HL-60/S4 treated with phorbol 12-myristate 13-acetate at 8.2 ng/mL for 4 days and 3 days (cell line): ENCODE results near the gene ADGRF1.

Experiments used
- in situ Hi-C: fragments of 300-500 bp; cut with MboI; formaldehyde crosslinking; loops from 2 replicates; pipeline ENCODE4 v1.15.0; 2022; ENCODE audit warnings: low sequenced_read_pairs

The ADGRF1 gene

GRCh38 chr6:46985943-46986342 is 56.2 kb downstream of the ADGRF1 start:
- in situ Hi-C loops = no loop called here

- in situ Hi-C loops = no loop called here
Observed at GRCh38 chr6:46983007-46983411, 59.1 kb downstream of the ADGRF1 start.

DNA sequence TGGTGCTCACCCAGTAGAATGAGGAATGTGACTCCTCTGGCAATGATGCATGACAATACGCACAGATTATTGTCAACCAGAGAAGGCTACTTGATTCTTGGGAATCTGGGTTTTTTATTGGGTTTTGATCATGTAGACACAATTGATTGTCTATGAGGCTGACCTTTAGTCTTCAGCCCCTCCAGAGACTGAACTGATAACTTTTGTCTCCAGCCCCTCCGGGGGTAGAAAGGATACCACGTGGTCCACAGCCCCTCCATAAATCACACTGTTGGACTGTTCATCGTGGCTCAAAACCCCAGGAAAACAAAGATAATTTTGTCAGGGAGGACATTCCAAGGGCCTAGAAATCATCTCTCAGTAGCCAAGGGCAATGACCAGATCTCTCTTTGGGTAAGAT is 62.9 kb downstream of the ADGRF1 start:
- in situ Hi-C loops = no loop called here

- in situ Hi-C loops = no loop called here
Observed at GRCh38 chr6:46974786-46975185, 67.3 kb downstream of the ADGRF1 start.

DNA sequence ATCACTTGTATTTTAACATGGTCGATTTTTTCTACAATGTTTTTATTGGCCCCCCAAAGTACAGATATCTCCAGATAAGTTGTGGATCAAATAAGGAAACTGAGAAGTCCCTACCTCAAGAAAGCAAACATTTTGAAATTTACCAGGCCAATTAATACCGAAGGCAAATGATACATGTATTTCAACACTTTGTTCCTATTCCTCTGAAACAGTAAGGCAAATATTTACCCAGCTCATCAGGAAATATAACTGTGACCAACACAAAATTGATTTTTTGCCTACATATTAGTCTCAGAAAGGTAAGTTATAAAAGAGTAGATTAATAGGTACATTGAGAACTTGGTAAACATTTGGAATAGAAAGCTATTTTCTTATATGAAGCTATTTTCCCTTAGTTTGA is 69.1 kb downstream of the ADGRF1 start:
- in situ Hi-C loops = no loop called here

- in situ Hi-C loops = no loop called here
Observed at GRCh38 chr6:46972531-46972930, 69.6 kb downstream of the ADGRF1 start.

- in situ Hi-C loops = no loop called here
Observed at GRCh38 chr6:46969206-46969605, 72.9 kb downstream of the ADGRF1 start.

GRCh38 chr6:46967826-46968349 is 74.2 kb downstream of the ADGRF1 start:
- in situ Hi-C loops = no loop called here

DNA sequence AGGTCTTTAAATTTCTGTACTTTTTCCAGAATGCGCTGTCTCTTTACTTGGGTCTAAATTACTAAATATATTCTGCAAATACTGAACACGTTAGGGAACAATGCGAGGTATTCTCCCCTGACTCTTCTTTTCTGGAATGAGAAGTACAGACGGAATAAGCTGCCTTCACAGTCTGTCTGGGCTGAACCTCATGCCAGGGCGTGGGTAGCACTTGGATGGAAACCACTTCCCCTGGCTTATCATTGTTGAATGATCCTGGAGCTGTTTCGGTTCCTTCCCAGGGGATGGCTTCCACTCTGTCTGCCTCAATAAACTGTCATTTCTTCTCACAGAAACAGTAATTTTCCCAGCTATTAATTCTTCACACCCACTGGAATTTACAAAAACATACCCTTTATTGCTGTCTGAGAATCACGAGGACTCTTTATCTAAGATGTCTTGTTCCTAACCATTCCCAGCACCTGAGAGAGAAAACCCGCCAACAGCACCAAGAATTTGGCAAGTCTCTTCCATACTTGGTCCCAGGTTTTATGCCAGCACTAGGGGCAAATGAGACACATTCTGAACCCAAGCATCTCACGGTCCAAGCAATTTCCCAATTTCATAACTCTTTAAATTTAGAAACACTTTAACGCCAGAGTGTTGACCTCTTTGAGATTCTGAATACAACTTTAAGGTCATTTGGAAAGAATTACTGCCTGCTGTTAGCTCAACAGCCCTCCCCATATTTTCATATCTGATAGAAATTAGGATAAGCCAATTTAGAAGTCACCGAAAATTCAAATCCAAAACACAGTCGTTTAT is 77.2 kb downstream of the ADGRF1 start:
- in situ Hi-C loops = no loop called here

- in situ Hi-C loops = no loop called here
Observed at GRCh38 chr6:46963626-46964025, 78.5 kb downstream of the ADGRF1 start.

DNA sequence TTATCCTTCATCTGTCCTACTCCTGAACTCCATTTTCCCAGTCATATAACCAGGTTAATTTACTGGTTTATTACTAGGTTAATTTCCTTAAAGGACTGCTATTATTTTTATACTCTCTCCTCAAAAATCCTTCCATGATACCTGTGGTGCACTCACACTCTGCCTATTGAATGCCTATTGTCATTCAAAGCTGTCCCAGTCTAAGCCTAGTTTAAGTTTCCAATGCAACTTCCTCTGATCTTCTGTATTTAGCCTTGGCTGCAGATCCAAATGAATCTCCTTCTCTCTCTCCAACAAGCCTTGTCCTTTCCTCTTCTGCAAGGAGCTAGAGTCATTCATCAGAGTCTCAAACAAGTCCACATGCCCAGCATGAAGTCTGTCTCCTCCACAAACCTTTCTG is 79.1 kb downstream of the ADGRF1 start:
- in situ Hi-C loops = no loop called here

GRCh38 chr6:46961711-46962110 is 80.4 kb downstream of the ADGRF1 start:
- in situ Hi-C loops = no loop called here

DNA sequence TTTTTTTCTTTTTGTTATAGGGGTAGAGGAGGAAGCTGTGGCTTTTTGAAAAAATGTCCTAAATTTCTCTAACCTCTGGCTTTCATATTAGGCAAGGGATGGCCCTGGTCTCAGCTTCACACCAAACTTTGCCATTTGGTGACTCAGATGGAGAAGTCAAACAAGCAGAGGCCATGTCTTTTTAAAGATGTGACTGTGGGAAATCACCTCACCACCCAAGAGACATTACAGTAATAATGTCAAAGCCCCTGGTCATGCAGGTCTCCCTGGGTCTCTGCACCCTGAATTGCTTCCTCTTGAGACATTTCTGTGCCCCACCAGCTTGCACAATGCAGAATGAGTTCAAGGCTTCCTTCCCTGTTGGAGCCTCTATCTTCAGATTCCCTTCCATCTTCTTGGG is 80.9 kb downstream of the ADGRF1 start:
- in situ Hi-C loops = no loop called here

DNA sequence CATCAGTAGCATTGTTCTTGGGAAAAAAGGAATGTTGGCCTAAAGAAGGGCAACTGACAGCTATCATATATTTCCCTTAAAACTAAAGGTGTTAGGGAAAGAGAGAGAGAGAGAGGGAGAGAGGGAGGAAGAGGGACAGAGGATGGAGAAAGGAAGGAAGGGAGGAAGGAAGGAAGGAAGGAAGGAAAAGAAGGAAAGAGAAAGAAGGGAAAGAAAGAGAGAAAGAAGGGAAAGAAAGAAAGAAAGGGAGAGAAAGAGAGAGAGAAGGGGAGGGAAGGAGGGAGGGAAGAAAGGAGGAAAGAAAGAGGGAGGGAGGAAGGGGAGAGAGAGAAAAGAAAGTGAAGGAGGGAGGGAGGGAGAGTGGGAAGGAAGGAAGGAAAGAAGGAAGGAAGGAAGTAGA is 82.7 kb downstream of the ADGRF1 start:
- in situ Hi-C loops = no loop called here

- in situ Hi-C loops = no loop called here
Observed at GRCh38 chr6:46956409-46956808, 85.7 kb downstream of the ADGRF1 start.

- in situ Hi-C loops = no loop called here
Observed at GRCh38 chr6:46954837-46955451, 87.2 kb downstream of the ADGRF1 start.

- in situ Hi-C loops = no loop called here
Observed at GRCh38 chr6:46953921-46954320, 88.2 kb downstream of the ADGRF1 start.

GRCh38 chr6:46949632-46950280 is 92.4 kb downstream of the ADGRF1 start:
- in situ Hi-C loops = no loop called here

DNA sequence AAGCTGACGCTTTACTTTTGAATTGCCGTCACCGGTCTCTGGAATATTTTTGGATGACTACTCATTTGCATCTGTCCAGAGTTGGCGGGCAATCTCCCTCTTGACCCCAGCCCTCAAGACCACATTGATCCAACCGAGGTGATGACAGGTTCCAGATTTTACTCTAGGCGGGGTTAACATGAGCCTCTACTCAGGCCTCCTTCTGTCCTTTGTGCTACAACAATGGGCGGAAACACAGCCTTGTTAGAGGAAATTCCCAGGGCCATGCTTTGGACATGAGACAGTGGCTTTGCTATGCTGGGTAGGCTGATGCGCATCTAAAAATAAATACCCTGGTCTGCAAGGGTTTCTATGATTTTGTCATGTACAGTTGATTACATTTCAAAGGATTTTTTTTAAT is 93.4 kb downstream of the ADGRF1 start:
- in situ Hi-C loops = no loop called here
